Stomach (tissue), 4 donors: ENCODE data around the gene ITCH.
"Not testable (repeated sequence)": the region's sequence is repeated elsewhere in the genome, so short reads cannot be mapped to it uniquely, and the experiment has no call there.

ENCODE experiments used
- POLR2A ChIP-seq, 4 donors: fragments of 450-650 bp; IDR thresholded peaks; one replicate each; pipeline ENCODE4 v1.6.1; 2016; ENCODE audit warnings: antibody characterized with exemption in 4 of 4, control low read depth in 2 of 4, mild to moderate bottlenecking in 1 of 4, moderate library complexity in 1 of 4
- TF ChIP-seq, protein P1 (sequence below), 7 experiments: fragments of 450-650 bp in 4 of 7; fragments of 200-600 bp in 3 of 7; sonication (generic) in 3 of 7; IDR thresholded peaks; one replicate each; pipeline ENCODE4 v1.5.1; 2016 to 2019; ENCODE audit warnings: antibody characterized with exemption in 7 of 7, control low read depth in 2 of 7, mild to moderate bottlenecking in 1 of 7

DNA sequence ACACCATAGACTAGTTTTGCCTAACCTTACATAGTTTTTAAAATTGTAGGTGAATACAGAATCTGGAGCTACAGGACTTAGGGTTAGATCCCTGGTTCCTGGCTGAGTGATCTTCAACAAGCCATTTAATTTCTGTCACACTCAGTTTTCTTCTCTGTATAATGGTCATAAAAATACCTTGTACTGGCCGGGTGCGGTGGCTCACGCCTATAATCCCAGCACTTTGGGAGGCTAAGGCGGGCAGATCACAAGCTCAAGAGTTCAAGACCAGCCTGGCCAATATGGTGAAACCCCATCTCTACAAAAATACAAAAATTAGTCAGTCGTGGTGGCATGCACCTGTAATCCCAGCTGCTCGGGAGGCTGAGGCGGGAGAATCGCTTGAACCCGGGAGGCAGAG is 3.3 kb upstream of the ITCH start:
- TF ChIP-seq, protein P1, sequence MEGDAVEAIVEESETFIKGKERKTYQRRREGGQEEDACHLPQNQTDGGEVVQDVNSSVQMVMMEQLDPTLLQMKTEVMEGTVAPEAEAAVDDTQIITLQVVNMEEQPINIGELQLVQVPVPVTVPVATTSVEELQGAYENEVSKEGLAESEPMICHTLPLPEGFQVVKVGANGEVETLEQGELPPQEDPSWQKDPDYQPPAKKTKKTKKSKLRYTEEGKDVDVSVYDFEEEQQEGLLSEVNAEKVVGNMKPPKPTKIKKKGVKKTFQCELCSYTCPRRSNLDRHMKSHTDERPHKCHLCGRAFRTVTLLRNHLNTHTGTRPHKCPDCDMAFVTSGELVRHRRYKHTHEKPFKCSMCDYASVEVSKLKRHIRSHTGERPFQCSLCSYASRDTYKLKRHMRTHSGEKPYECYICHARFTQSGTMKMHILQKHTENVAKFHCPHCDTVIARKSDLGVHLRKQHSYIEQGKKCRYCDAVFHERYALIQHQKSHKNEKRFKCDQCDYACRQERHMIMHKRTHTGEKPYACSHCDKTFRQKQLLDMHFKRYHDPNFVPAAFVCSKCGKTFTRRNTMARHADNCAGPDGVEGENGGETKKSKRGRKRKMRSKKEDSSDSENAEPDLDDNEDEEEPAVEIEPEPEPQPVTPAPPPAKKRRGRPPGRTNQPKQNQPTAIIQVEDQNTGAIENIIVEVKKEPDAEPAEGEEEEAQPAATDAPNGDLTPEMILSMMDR (IDR thresholded peaks at IDR 0.05): not testable (repeated sequence)
- not testable (repeated sequence) for TF ChIP-seq POLR2A (IDR thresholded peaks at IDR 0.05)
